ENCODE data around the gene BORCS8.
A peak's percentile ranks its signal among the peaks of the same experiment; 100 is the strongest.
"Not testable (repeated sequence)": the region's sequence is repeated elsewhere in the genome, so short reads cannot be mapped to it uniquely, and the experiment has no call there.

BORCS8 gene

DNA sequence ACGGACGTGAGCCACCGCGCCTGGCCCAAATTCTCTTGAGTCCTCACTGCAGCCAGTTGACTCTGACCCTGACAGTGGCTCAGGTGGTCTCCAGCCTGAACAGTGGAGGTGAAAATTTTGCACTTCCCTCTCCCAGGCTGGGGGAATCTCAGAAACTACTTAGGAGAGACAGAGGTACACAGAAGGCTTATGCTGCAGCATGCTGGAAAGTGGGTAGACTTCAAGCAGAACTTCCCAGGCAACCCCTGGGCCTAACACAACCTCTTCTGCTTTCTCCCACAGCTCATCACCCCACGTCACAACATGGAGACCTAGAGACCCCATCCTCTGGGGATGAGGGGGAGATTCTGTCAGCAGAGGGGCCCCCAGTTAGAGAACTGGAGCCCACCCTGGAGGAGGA, 34.3 kb upstream of the BORCS8 start:
- H3K27me3 Mint-ChIP-seq (ENCODE audit: low read depth) = peaks cover 67% of the 10 kb centered on the region
- peaks cover 3% of the 10 kb centered on the region for H3K9me3 Mint-ChIP-seq
- no peaks in the 10 kb centered on the region for H3K36me3 Mint-ChIP-seq (ENCODE audit: low read depth)
- no peak overlapping the region for H3K27ac Mint-ChIP-seq
- TF ChIP-seq, protein P1, sequence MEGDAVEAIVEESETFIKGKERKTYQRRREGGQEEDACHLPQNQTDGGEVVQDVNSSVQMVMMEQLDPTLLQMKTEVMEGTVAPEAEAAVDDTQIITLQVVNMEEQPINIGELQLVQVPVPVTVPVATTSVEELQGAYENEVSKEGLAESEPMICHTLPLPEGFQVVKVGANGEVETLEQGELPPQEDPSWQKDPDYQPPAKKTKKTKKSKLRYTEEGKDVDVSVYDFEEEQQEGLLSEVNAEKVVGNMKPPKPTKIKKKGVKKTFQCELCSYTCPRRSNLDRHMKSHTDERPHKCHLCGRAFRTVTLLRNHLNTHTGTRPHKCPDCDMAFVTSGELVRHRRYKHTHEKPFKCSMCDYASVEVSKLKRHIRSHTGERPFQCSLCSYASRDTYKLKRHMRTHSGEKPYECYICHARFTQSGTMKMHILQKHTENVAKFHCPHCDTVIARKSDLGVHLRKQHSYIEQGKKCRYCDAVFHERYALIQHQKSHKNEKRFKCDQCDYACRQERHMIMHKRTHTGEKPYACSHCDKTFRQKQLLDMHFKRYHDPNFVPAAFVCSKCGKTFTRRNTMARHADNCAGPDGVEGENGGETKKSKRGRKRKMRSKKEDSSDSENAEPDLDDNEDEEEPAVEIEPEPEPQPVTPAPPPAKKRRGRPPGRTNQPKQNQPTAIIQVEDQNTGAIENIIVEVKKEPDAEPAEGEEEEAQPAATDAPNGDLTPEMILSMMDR (IDR thresholded peaks at IDR 0.05; ENCODE audit: unreplicated experiment in 3 of 3) = no peak
- H3K4me1 Mint-ChIP-seq = no peaks in the 10 kb centered on the region
- no peak overlapping the region for H3K4me3 Mint-ChIP-seq

DNA sequence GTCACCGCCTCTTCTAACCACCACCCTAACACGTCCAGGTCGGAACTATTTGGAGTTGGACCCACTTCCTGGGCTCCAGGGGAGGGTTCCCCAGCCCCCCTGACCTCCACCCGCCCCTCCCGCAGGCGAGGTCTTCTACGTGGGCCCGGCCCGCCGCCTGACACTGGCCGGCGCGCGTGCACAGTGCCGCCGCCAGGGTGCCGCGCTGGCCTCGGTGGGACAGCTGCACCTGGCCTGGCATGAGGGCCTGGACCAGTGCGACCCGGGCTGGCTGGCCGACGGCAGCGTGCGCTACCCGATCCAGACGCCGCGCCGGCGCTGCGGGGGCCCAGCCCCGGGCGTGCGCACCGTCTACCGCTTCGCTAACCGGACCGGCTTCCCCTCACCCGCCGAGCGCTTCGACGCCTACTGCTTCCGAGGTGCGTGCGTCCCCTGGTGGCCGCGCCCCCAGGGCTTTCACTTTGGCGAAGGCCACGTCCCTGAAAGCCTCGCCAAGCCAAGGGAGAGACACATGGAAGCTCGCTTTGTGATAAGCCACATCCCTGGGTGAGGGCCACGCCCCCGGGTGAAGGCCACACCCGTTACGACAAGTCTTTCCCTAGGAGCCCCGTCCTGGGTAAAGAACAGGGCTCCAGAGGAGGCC, 33.0 kb upstream of the BORCS8 start:
- Mint-ChIP-seq H3K36me3 (ENCODE audit: low read depth) (no peaks in the 10 kb centered on the region), H3K27me3 (ENCODE audit: low read depth) (peaks cover 75% of the 10 kb centered on the region), H3K9me3 (no peaks in the 10 kb centered on the region), H3K4me3 (peak overlapping the region in 2 of 3 experiments; percentile 46 to 57), H3K4me1 (no peaks in the 10 kb centered on the region), H3K27ac (no peak overlapping the region)
- TF ChIP-seq, protein P1 (IDR thresholded peaks at IDR 0.05; ENCODE audit: unreplicated experiment in 3 of 3) = peak; percentile 30 to 68 (median 55)

DNA sequence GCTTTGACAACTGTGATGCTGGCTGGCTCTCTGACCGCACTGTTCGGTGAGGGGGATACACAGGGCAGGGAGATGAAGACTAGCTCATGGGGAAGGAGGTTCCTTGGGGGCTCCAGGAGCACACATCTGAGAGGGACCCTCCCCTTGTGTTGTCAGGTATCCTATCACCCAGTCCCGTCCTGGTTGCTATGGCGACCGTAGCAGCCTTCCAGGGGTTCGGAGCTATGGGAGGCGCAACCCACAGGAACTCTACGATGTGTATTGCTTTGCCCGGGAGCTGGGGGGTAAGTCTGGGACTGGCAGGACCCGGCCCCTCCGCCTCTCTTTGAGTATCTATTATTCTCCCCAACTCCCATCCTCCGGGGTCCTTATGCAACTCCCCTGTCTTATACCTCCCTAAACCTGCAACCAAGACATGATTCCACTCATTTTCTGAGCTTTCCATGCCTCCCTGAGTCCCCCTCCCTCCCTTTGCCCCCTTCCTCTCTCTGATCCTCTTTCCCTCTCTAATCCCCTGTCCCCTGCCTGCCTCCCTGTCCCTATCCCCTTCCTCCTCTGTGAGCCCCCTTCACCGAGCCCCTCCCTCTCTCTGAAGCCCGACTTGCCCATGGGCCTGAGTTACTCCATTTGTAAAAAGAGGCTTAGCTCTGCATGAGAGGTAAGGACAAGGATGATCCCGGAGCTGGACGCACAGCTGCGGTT, 32.3 kb upstream of the BORCS8 start:
- TF ChIP-seq, protein P1 (IDR thresholded peaks at IDR 0.05; ENCODE audit: unreplicated experiment in 3 of 3) = no peak
- H3K27ac Mint-ChIP-seq = no peak overlapping the region
- no peaks in the 10 kb centered on the region for H3K4me1 Mint-ChIP-seq

DNA sequence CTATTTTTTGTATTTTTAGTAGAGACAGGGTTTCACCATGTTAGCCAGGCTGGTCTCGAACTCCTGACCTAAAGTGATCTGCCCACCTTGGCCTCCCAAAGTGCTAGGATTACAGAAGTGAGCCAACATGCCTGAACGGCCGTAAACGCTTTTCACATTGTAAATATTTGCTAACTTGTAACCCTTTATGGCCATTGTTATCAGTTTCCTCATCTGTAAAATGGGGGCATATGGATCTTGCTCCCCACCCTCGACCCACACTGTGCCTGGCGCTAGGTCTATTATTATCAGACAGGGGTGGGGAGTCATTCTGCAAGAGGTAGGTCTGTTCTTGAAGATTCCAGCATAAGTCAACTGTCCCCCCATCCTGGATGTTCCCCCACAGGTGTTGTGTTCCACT, 31.7 kb upstream of the BORCS8 start:
- Mint-ChIP-seq H3K36me3 (ENCODE audit: low read depth) (no peaks in the 10 kb centered on the region), H3K9me3 (no peaks in the 10 kb centered on the region), H3K27ac (no peak overlapping the region), H3K4me3 (no peak overlapping the region), H3K4me1 (no peaks in the 10 kb centered on the region), H3K27me3 (ENCODE audit: low read depth) (peaks cover 77% of the 10 kb centered on the region)
- TF ChIP-seq, protein P1 (IDR thresholded peaks at IDR 0.05; ENCODE audit: unreplicated experiment in 3 of 3) = no peak

More for the DNA sequence above, 32.3 kb upstream of the BORCS8 start:
- Mint-ChIP-seq H3K4me3 (peak overlapping the region in 1 of 3 experiments; percentile 43), H3K36me3 (ENCODE audit: low read depth) (no peaks in the 10 kb centered on the region), H3K9me3 (no peaks in the 10 kb centered on the region), H3K27me3 (ENCODE audit: low read depth) (peaks cover 80% of the 10 kb centered on the region)

DNA sequence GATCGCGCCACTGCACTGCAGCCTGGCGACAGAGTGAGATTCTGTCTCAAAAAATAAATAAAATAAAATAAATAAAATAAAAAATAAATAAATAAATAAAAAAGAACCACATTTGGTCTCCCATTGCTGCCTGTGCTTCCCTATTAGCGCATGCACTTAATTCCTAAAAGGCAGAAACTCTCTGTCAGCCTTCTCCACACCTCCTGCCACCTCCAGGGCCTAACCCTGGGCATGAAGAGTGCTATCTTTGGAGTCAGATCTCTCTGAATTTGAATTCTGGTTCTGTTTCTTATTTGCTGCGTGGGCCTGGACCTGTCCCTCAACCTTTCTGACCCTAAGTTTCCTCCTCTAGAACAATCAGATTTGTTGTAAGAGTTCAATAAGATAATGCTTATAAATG, 31.1 kb upstream of the BORCS8 start:
- Mint-ChIP-seq H3K4me1 (no peaks in the 10 kb centered on the region), H3K27ac (no peak overlapping the region), H3K36me3 (ENCODE audit: low read depth) (no peaks in the 10 kb centered on the region), H3K9me3 (no peaks in the 10 kb centered on the region), H3K4me3 (no peak overlapping the region), H3K27me3 (ENCODE audit: low read depth) (peaks cover 71% of the 10 kb centered on the region)
- TF ChIP-seq, protein P1 (IDR thresholded peaks at IDR 0.05; ENCODE audit: unreplicated experiment in 3 of 3) = no peak

DNA sequence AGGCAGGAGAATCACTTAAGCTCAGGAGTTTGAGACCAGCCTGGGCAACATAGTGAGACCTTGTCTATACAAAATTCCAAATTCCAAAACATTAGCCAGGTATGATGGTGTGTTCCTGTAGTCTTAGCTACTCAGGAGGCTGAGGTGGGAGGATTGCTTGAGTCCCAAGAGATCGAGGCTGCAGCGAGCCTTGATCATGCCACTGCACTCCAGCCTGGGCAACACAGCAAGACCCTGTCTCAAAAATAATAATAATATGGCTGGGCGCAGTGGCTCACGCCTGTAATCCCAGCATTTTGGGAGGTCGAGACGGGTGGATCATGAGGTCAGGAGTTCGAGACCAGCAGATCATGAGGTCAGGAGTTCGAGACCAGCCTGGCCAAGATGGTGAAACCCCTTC, 29.0 kb upstream of the BORCS8 start:
- H3K4me1 Mint-ChIP-seq; H3K4me3 Mint-ChIP-seq; H3K27ac Mint-ChIP-seq; H3K36me3 Mint-ChIP-seq (ENCODE audit: low read depth); H3K9me3 Mint-ChIP-seq: not testable (repeated sequence)
- peaks cover 70% of the 10 kb centered on the region for H3K27me3 Mint-ChIP-seq (ENCODE audit: low read depth)
